ENCODE measurements around the gene JADE2. TPM values are rescaled to one million over a fixed set of nuclear protein-coding genes. Genes with fewer than 3 reads are reported as not detected.

JADE2 gene

DNA sequence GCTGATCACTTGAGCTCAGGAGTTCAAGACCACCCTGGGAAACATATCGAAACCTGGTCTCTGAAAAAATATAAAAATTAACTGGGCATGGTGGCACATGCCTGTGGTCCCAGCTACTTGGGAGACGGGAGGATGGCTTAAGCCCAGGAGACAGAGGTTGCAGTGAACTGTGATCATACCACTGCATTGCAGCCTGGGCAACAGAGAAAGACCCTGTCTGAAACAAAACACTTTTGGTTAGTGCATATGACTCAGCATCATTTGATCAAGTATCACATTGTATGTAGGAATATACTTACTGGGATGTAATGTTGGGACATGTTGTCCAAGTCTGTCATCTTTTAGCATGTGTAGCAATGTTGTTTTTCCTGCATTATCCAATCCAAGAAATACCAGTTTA, 95.2 kb downstream of the JADE2 start:
- no peak overlapping the region for H3K18ac ChIP-seq (ENCODE audit: low read length)
- no peak overlapping the region for H3K4me2 ChIP-seq (ENCODE audit: low read length)
- DNase-seq: no peak
- no peaks in the 10 kb centered on the region for H3K27me3 ChIP-seq (ENCODE audit: insufficient read depth, low read length, poor library complexity)
- WGBS (ENCODE audit: extremely low coverage, insufficient coverage, low lambda C conversion rate): no CpG with 5 or more reads among the region's 2 CpGs
- H2AK5ac ChIP-seq (ENCODE audit: low read length): no peak overlapping the region
- no peak overlapping the region for H2BK5ac ChIP-seq (ENCODE audit: low read length)
- no peak overlapping the region for H4K5ac ChIP-seq (ENCODE audit: low read length)
- no peak overlapping the region for H3K27ac ChIP-seq (ENCODE audit: low read depth, low read length)
- no peak overlapping the region for H2BK120ac ChIP-seq (ENCODE audit: low read depth, low read length)
- no peak overlapping the region for H3K23ac ChIP-seq (ENCODE audit: low read length)
- H3K4me3 ChIP-seq (ENCODE audit: low read length): no peak overlapping the region
- no peak overlapping the region for H4K8ac ChIP-seq (ENCODE audit: low read depth, low read length)
- H3K36me3 ChIP-seq (ENCODE audit: control insufficient read depth, insufficient read depth, low read length): no peaks in the 10 kb centered on the region
- no peak overlapping the region for H3K4ac ChIP-seq (ENCODE audit: low read depth, low read length)
- H2BK15ac ChIP-seq (replicated peaks; ENCODE audit: low read depth): no peak overlapping the region
- H3K56ac ChIP-seq (ENCODE audit: low read length): no peak overlapping the region
- H3K79me1 ChIP-seq (ENCODE audit: low read length): no peaks in the 10 kb centered on the region
- H3K9ac ChIP-seq (ENCODE audit: low read length): no peak overlapping the region
- H3K79me2 ChIP-seq (ENCODE audit: control insufficient read depth, insufficient read depth, low read length): no peaks in the 10 kb centered on the region
- no peaks in the 10 kb centered on the region for H3K4me1 ChIP-seq (ENCODE audit: control insufficient read depth, low read depth, low read length)

DNA sequence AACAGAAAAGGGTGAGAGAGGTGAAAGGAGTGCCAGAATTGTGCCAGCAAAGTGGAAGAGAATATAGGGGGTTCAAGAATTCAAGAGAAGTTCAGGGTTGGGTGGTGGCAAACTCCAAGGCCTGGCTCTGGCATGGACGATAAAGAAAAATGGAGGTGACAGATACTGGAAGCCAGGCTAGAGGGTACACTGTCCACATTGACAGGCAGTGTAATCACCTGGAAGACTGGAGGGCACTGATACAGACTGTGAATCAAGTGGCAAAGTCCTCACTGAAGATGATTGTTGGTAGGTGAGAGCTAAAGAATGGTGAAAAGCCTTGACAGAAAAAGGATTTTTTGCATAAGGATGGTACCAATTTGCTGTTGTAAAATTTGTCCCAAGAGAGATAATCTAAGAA, 100.1 kb downstream of the JADE2 start:
- no peak overlapping the region for H3K4ac ChIP-seq (ENCODE audit: low read depth, low read length)
- H3K4me3 ChIP-seq (ENCODE audit: low read length): no peak overlapping the region
- no peak overlapping the region for H3K18ac ChIP-seq (ENCODE audit: low read length)
- H2BK120ac ChIP-seq (ENCODE audit: low read depth, low read length): no peak overlapping the region
- no peaks in the 10 kb centered on the region for H3K4me1 ChIP-seq (ENCODE audit: control insufficient read depth, low read depth, low read length)
- no peak overlapping the region for H3K9ac ChIP-seq (ENCODE audit: low read length)
- H3K27ac ChIP-seq (ENCODE audit: low read depth, low read length): no peak overlapping the region
- no peak overlapping the region for H3K56ac ChIP-seq (ENCODE audit: low read length)
- no peak overlapping the region for H3K23ac ChIP-seq (ENCODE audit: low read length)
- no peak overlapping the region for H2BK15ac ChIP-seq (replicated peaks; ENCODE audit: low read depth)
- H3K79me2 ChIP-seq (ENCODE audit: control insufficient read depth, insufficient read depth, low read length): no peaks in the 10 kb centered on the region
- H3K79me1 ChIP-seq (ENCODE audit: low read length): no peaks in the 10 kb centered on the region
- no peak overlapping the region for H4K5ac ChIP-seq (ENCODE audit: low read length)
- DNase-seq: no peak
- no CpG with 5 or more reads among the region's 1 CpG for WGBS (ENCODE audit: extremely low coverage, insufficient coverage, low lambda C conversion rate)
- H4K8ac ChIP-seq (ENCODE audit: low read depth, low read length): no peak overlapping the region
- H3K36me3 ChIP-seq (ENCODE audit: control insufficient read depth, insufficient read depth, low read length): no peaks in the 10 kb centered on the region
- no peaks in the 10 kb centered on the region for H3K27me3 ChIP-seq (ENCODE audit: insufficient read depth, low read length, poor library complexity)
- H2BK5ac ChIP-seq (ENCODE audit: low read length): no peak overlapping the region
- H2AK5ac ChIP-seq (ENCODE audit: low read length): no peak overlapping the region
- H3K4me2 ChIP-seq (ENCODE audit: low read length): no peak overlapping the region

DNA sequence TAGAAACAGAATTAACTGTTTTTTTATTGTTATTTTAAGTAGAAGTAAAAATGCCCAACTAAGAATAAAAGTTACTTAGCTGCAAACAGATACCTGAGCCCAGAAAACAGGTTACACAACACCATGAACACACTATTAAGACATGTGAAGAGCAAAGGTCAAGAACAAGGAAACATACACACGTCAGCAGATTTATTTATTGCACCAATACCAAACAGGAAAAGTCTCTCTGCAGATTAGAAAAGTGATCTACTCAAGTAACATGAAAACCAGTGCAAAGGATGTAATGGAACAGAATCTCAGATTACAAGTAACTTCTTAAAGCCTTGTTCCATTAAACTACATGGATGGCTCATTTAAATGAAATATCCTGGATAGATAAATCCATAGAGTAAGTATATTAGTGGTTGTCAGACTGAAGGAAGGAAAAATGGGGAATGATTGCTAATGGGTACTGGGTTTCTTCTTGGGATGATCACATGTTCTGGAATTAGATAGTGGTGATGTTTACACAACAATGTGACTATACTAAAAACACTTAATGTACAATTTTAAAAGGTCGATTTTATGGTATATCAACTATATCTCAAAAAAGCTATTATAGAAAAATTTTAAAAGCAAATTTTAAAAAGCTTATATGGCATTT, 101.0 kb downstream of the JADE2 start:
- Histone ChIP-seq H2BK120ac (ENCODE audit: low read depth, low read length) (no peak overlapping the region), H3K4me2 (ENCODE audit: low read length) (no peak overlapping the region), H3K36me3 (ENCODE audit: control insufficient read depth, insufficient read depth, low read length) (no peaks in the 10 kb centered on the region), H2AK5ac (ENCODE audit: low read length) (no peak overlapping the region), H3K27me3 (ENCODE audit: insufficient read depth, low read length, poor library complexity) (no peaks in the 10 kb centered on the region), H3K9ac (ENCODE audit: low read length) (no peak overlapping the region), H3K79me1 (ENCODE audit: low read length) (no peaks in the 10 kb centered on the region), H2BK15ac (replicated peaks; ENCODE audit: low read depth) (no peak overlapping the region), H3K27ac (ENCODE audit: low read depth, low read length) (no peak overlapping the region), H3K56ac (ENCODE audit: low read length) (no peak overlapping the region), H2BK5ac (ENCODE audit: low read length) (no peak overlapping the region), H3K4me3 (ENCODE audit: low read length) (no peak overlapping the region), H3K4me1 (ENCODE audit: control insufficient read depth, low read depth, low read length) (no peaks in the 10 kb centered on the region), H3K4ac (ENCODE audit: low read depth, low read length) (no peak overlapping the region), H3K18ac (ENCODE audit: low read length) (no peak overlapping the region), H4K8ac (ENCODE audit: low read depth, low read length) (no peak overlapping the region), H3K79me2 (ENCODE audit: control insufficient read depth, insufficient read depth, low read length) (no peaks in the 10 kb centered on the region), H4K5ac (ENCODE audit: low read length) (no peak overlapping the region), H3K23ac (ENCODE audit: low read length) (no peak overlapping the region)
- WGBS (ENCODE audit: extremely low coverage, insufficient coverage, low lambda C conversion rate): no CpG with 5 or more reads among the region's 2 CpGs
- DNase-seq: no peak

Small RNA genes lying within 50 kb of the gene (small RNA-seq; reads per million reads assigned to genes)
- gene RN7SL541P (ENCODE audit: insufficient read depth): not detected
- gene RNU6-456P (ENCODE audit: insufficient read depth): not detected
